A673 (cell line): ENCODE measurements around the gene MOXD1. TPM values are rescaled to one million over a fixed set of nuclear protein-coding genes. Genes with fewer than 3 reads are reported as not detected.
"Not testable (repeated sequence)": the region's sequence is repeated elsewhere in the genome, so short reads cannot be mapped to it uniquely, and the experiment has no call there.

Experiments used
- BruUV-seq: library from RNA; stranded (reverse); fragments of 400-500 nt; replicated peaks from 2 replicates; lab custom pipeline; 2021; lab: Mats Ljungman, UMichigan
- CTCF ChIA-PET: fragments of 300-600 bp; sonication (Branson Sonifier 250); formaldehyde crosslinking; loops from one replicate; lab custom pipeline; 2022; ENCODE audit warnings: antibody characterized with exemption; lab: Charles Lee
- POLR2A ChIA-PET: fragments of 300-600 bp; sonication (Branson Sonifier 250); formaldehyde crosslinking; loops from one replicate; lab custom pipeline; 2022; ENCODE audit warnings: antibody characterized with exemption; ENCODE audit not compliant: low non-redundant PET; lab: Charles Lee
- DNase-seq: peaks from one replicate; pipeline ENCODE4 v3.0.0-alpha.2; 2015; ENCODE audit warnings: low spot score
- H3K27ac ChIP-seq: fragments of 200-600 bp; sonication (generic); 2 replicates; pipeline ENCODE4 v1.5.1; 2016; ENCODE audit warnings: mixed run types, low read depth, mild to moderate bottlenecking, mixed read lengths, antibody characterized with exemption, low read length; ENCODE audit not compliant: poor library complexity, severe bottlenecking
- H3K27me3 ChIP-seq: fragments of 200-600 bp; sonication (generic); replicated peaks from 2 replicates; pipeline ENCODE4 v1.6.1; 2017; ENCODE audit warnings: mixed run types, low read depth, mild to moderate bottlenecking, mixed read lengths, antibody characterized with exemption, low read length; ENCODE audit not compliant: insufficient read depth, poor library complexity
- H3K36me3 ChIP-seq: fragments of 200-600 bp; sonication (generic); 2 replicates; pipeline ENCODE4 v1.6.1; 2016; ENCODE audit warnings: mixed run types, mild to moderate bottlenecking, mixed read lengths, antibody characterized with exemption, low read length; ENCODE audit not compliant: insufficient read depth, poor library complexity, severe bottlenecking
- H3K4me1 ChIP-seq: fragments of 200-600 bp; sonication (generic); 2 replicates; pipeline ENCODE4 v1.6.1; 2017; ENCODE audit warnings: mixed run types, mild to moderate bottlenecking, mixed read lengths, antibody characterized with exemption, low read length; ENCODE audit not compliant: insufficient read depth, poor library complexity, severe bottlenecking
- H3K4me3 ChIP-seq: fragments of 200-600 bp; sonication (generic); 2 replicates; pipeline ENCODE4 v1.5.1; 2016; ENCODE audit warnings: low read depth, mixed run types, mild to moderate bottlenecking, mixed read lengths, low read length; ENCODE audit not compliant: poor library complexity, severe bottlenecking
- H3K9me3 ChIP-seq: fragments of 200-600 bp; sonication (generic); 2 replicates; pipeline ENCODE4 v1.6.1; 2016; ENCODE audit warnings: mixed run types, low read depth, mild to moderate bottlenecking, mixed read lengths, antibody characterized with exemption, low read length; ENCODE audit not compliant: poor library complexity, severe bottlenecking
- CTCF ChIP-seq: fragments of 300-800, 200-600 bp; sonication (generic); conservative IDR thresholded peaks from 2 replicates; pipeline ENCODE4 v1.5.1; 2017; ENCODE audit warnings: low read depth, mild to moderate bottlenecking, antibody characterized with exemption, low read length, moderate library complexity, mixed read lengths
- EZH2 ChIP-seq: fragments of 200-600 bp; sonication (generic); IDR thresholded peaks from 2 replicates; pipeline ENCODE4 v1.6.1; 2017; ENCODE audit warnings: borderline replicate concordance, low read depth, mild to moderate bottlenecking, mixed read lengths, antibody characterized with exemption, low read length; ENCODE audit not compliant: poor library complexity, severe bottlenecking
- intact Hi-C: fragments of 100-400 bp; cut with micrococcal nuclease; formaldehyde crosslinking; loops from one replicate; pipeline ENCODE4 v1.10.0; 2022; ENCODE audit not compliant: unreplicated experiment
- total RNA-seq: library from RNA; stranded (reverse); gene quantifications from 2 replicates; pipeline ENCODE4 v1.2.3, GENCODE V29; 2021

Gene MOXD1
- total RNA-seq, 1 experiment from 2014 or later = not detected

GRCh38 chr6:132354517-132355167, 46.6 kb downstream of the MOXD1 start:
- H3K36me3 ChIP-seq = no peaks in the 10 kb centered on the region
- no peak overlapping the region for H3K4me3 ChIP-seq
- CTCF ChIA-PET = no interaction called here
- no peaks in the 10 kb centered on the region for H3K4me1 ChIP-seq
- H3K27me3 ChIP-seq = peaks cover 76% of the 10 kb centered on the region
- BruUV-seq = no TSS peak
- DNase-seq = no peak
- H3K27ac ChIP-seq = no peak overlapping the region
- intact Hi-C loops = no loop called here
- TF ChIP-seq CTCF (no peak), EZH2 (no peak)
- POLR2A ChIA-PET = no interaction called here
- no peaks in the 10 kb centered on the region for H3K9me3 ChIP-seq

GRCh38 chr6:132351986-132352385, 49.3 kb downstream of the MOXD1 start:
- BruUV-seq, intact Hi-C loops, H3K4me3 ChIP-seq, POLR2A ChIA-PET, H3K4me1 ChIP-seq, CTCF ChIA-PET, DNase-seq, H3K9me3 ChIP-seq, H3K36me3 ChIP-seq, H3K27ac ChIP-seq: not testable (repeated sequence)
- H3K27me3 ChIP-seq = peaks cover 62% of the 10 kb centered on the region

GRCh38 chr6:132348231-132348630, 53.0 kb downstream of the MOXD1 start:
- no peak overlapping the region for H3K4me3 ChIP-seq
- ChIA-PET CTCF (no interaction called here), POLR2A (no interaction called here)
- H3K27ac ChIP-seq = no peak overlapping the region
- H3K4me1 ChIP-seq = no peaks in the 10 kb centered on the region
- H3K9me3 ChIP-seq = no peaks in the 10 kb centered on the region
- no peaks in the 10 kb centered on the region for H3K36me3 ChIP-seq
- no TSS peak for BruUV-seq
- H3K27me3 ChIP-seq = peaks cover 52% of the 10 kb centered on the region
- DNase-seq = no peak
- no peak for TF ChIP-seq EZH2
- TF ChIP-seq CTCF = no peak
- intact Hi-C loops = no loop called here

GRCh38 chr6:132344811-132345210, 56.5 kb downstream of the MOXD1 start:
- no peak overlapping the region for H3K4me3 ChIP-seq
- no peak for TF ChIP-seq EZH2
- TF ChIP-seq CTCF = no peak
- ChIA-PET CTCF (no interaction called here), POLR2A (no interaction called here)
- no TSS peak for BruUV-seq
- DNase-seq = no peak
- H3K27ac ChIP-seq = no peak overlapping the region
- no peaks in the 10 kb centered on the region for H3K36me3 ChIP-seq
- H3K9me3 ChIP-seq = no peaks in the 10 kb centered on the region
- H3K4me1 ChIP-seq = no peaks in the 10 kb centered on the region
- peaks cover 29% of the 10 kb centered on the region for H3K27me3 ChIP-seq
- intact Hi-C loops = no loop called here
